Adipocyte (in vitro differentiated cells): ENCODE data around the gene MUL1.

ENCODE experiments used
- DNase-seq: peaks from one replicate; pipeline ENCODE4 v3.0.0-alpha.2; 2015; ENCODE audit warnings: low read depth
- H3K27me3 ChIP-seq: replicated peaks from 2 replicates; pipeline ENCODE4 v1.7.0; 2013; ENCODE audit warnings: mild to moderate bottlenecking, low read length, moderate library complexity; ENCODE audit not compliant: control insufficient read depth, insufficient read depth
- H3K36me3 ChIP-seq: 2 replicates; pipeline ENCODE4 v1.7.0; 2013; ENCODE audit warnings: low read length, mild to moderate bottlenecking, moderate library complexity; ENCODE audit not compliant: control insufficient read depth, insufficient read depth, severe bottlenecking
- H3K4me1 ChIP-seq: 2 replicates; pipeline ENCODE4 v1.7.0; 2013; ENCODE audit warnings: mild to moderate bottlenecking, low read length, moderate library complexity; ENCODE audit not compliant: control insufficient read depth, insufficient read depth
- H3K4me3 ChIP-seq: 2 replicates; pipeline ENCODE4 v1.7.0; 2013; ENCODE audit warnings: mild to moderate bottlenecking, low read length, moderate library complexity
- H3K9ac ChIP-seq: 2 replicates; pipeline ENCODE4 v1.7.0; 2013; ENCODE audit warnings: mild to moderate bottlenecking, low read length, moderate library complexity
- H3K9me3 ChIP-seq: 2 replicates; pipeline ENCODE4 v1.7.0; 2013; ENCODE audit warnings: mild to moderate bottlenecking, low read length, moderate library complexity; ENCODE audit not compliant: control insufficient read depth

The MUL1 gene

DNA sequence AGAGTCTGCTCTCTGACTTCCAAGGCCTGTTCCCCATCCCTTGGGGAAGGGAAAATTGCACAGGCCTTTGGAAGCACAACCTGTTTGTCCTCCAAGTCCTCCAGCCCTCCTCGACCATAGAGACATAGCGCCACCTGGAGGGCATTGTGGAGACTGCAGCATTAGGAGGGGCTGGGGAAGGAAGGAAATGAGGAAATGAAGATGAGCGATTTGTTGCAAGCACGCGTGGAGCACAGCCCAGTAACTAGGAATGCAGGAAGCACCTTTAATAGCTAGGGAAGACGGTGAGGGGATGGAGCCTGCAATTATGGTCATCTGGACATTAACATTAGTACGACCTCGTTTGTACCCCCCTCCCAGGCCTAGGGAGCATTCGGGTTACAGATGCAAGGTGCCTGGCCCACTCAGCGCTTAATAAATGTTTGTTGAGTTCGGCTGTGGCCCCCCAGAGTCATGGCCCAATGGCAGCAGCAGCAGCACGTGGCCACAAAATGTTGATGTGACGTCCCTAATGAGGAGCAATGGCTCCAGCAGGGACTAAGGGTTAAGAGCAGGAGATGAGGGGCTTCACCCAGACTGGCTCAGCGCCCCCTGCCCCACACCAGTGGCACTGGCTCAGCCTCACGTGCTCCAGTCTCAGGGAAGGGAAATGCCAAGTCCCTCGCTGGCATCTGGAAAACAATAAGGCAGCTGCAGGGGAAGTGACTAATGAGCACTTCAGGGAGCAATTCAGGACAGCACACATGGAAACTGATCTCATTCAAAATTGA, 13.9 kb downstream of the MUL1 start:
- no peak overlapping the region for H3K4me3 ChIP-seq
- H3K9ac ChIP-seq, result peak overlapping the region; percentile 6
- H3K36me3 ChIP-seq, result peaks cover 12% of the 10 kb centered on the region
- no peaks in the 10 kb centered on the region for H3K27me3 ChIP-seq
- DNase-seq, result peak; percentile 92
- H3K9me3 ChIP-seq, result no peaks in the 10 kb centered on the region
- H3K4me1 ChIP-seq, result peaks cover 20% of the 10 kb centered on the region

- no peak overlapping the region for H3K4me3 ChIP-seq
- H3K9me3 ChIP-seq, result no peaks in the 10 kb centered on the region
- H3K9ac ChIP-seq, result no peak overlapping the region
- H3K4me1 ChIP-seq, result peaks cover 20% of the 10 kb centered on the region
- peaks cover 6% of the 10 kb centered on the region for H3K36me3 ChIP-seq
- H3K27me3 ChIP-seq, result no peaks in the 10 kb centered on the region
- no peak for DNase-seq
These were observed 14.6 kb downstream of the MUL1 start for GRCh38 chr1:20493309-20493708.

DNA sequence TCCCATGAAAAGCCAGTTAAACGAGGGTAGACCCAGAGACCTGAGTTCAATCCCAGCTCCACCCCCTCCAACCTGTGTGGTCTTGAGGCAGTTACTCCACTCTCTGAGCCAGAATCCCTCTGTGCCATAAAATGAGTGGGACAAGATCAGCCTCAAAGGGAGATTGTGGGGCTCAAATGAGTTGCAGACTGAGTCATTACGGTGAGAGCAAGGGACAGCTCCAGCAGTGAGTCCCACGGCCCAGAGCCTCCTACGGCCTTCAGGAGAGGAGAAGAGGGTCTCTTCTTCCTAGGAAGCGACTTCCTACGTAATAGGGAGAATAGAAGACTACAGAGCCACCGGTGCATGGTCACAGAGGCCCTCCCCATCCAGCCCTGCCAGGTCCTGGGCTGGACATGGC, 15.2 kb downstream of the MUL1 start:
- Histone ChIP-seq H3K27me3 (no peaks in the 10 kb centered on the region), H3K9ac (no peak overlapping the region), H3K4me3 (no peak overlapping the region), H3K36me3 (peaks cover 6% of the 10 kb centered on the region), H3K4me1 (peaks cover 20% of the 10 kb centered on the region), H3K9me3 (no peaks in the 10 kb centered on the region)
- no peak for DNase-seq

DNA sequence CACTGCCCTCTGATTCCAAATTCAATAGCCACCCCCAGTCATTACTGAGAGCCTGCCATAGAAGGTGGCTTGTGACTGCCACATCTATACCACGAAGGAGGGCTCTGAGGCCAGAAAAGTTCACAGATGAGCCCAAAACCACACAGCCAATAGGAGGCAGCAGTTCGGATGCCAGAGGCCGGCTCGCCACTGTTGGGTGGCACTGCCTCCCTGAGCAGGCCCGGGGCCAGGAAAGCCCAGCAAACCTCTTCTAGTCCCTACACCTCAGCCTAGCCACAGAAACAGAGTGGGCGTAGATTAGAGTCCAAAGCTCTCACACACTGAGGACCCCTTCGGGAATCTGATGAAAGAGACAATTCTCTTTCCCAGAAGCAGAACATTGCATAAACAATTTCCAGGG, 16.1 kb downstream of the MUL1 start:
- Histone ChIP-seq H3K36me3 (no peaks in the 10 kb centered on the region), H3K4me3 (no peak overlapping the region), H3K9me3 (no peaks in the 10 kb centered on the region), H3K4me1 (peaks cover 20% of the 10 kb centered on the region), H3K27me3 (no peaks in the 10 kb centered on the region), H3K9ac (no peak overlapping the region)
- no peak for DNase-seq

DNA sequence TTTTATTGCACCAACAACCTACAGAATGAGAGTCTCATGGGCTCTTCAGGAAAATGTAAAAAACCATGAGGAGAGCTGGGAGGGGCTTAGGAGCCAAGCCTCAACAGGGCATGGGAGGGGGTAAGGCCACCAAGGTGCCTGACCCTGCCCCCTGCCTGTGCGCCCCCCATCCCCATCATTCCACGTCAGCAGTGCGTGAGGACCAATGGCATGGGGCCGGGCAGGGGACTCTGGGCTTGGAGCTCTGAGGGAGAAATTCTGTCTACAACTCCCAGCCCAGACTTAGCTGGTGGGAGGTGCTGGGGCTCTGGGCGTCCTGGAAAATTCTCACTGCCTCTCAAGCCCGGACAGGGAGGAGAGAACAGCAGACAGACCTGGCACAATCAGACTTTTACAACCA, 16.8 kb downstream of the MUL1 start:
- Histone ChIP-seq H3K36me3 (no peaks in the 10 kb centered on the region), H3K9me3 (no peaks in the 10 kb centered on the region), H3K4me1 (peaks cover 20% of the 10 kb centered on the region), H3K4me3 (no peak overlapping the region), H3K27me3 (no peaks in the 10 kb centered on the region), H3K9ac (no peak overlapping the region)
- no peak for DNase-seq

DNA sequence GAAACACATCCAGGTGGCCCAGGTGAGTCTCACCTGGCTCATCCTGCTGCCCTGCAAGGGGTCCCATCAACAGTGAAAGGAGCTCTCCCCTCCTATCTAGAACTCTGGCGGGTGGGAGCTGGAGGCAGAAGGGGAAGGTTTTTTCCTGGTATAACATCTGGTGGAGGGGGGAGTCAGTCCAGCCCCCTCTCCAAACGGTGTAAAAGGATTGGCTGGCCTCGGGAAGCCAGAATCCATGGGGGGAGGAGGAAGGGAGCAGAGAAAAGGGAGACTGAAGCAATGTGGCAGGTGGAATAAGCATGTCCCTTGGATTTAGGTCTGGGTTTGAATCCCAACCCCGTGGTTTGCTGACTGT, 20.7 kb downstream of the MUL1 start:
- no peak overlapping the region for H3K9ac ChIP-seq
- H3K4me1 ChIP-seq, result peaks cover 5% of the 10 kb centered on the region
- no peaks in the 10 kb centered on the region for H3K9me3 ChIP-seq
- H3K36me3 ChIP-seq, result no peaks in the 10 kb centered on the region
- no peaks in the 10 kb centered on the region for H3K27me3 ChIP-seq
- H3K4me3 ChIP-seq, result no peak overlapping the region
- DNase-seq, result no peak

DNA sequence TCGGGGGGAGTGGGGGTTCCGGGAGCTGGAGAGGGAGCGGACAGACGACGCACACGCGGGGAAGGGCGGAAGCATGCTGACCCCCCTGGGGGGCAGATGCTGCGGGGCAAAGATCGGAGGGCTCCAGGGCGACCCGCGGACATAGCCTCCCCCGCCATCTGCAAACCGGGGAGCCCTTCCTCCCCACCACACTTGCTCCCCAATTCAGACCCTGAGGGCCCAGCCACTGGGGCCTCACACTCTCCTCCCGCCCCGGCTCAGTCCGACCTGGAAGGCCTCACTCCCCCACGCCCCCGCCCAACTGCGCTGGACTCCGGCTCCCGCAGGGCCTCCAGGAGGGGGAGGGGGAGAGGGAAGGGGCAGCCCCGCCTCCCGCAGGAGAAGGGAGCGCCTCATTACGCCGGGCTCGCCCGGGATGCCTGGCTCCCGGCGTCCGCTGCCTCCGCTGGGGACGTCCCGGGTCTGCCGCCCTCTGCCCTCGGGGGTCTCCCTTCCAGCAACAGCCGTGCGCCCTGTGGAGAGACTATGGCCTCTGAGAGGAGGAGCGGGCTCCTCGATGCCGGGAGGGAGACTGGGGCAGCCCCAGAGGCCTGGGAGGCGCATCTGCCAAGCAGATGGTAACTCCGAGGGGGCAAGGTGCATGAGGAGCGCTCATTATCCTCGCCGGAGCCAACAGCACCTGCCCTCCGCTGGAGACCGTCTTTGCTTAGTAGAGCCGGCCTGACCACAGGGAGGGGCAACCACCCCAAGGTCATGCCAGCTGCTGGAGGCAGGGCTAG, 21.3 kb downstream of the MUL1 start:
- Histone ChIP-seq H3K4me1 (peaks cover 8% of the 10 kb centered on the region), H3K27me3 (no peaks in the 10 kb centered on the region), H3K9me3 (no peaks in the 10 kb centered on the region), H3K4me3 (peak overlapping the region; percentile 83), H3K36me3 (no peaks in the 10 kb centered on the region), H3K9ac (peak overlapping the region; percentile 75)
- DNase-seq, result peak; percentile 86

DNA sequence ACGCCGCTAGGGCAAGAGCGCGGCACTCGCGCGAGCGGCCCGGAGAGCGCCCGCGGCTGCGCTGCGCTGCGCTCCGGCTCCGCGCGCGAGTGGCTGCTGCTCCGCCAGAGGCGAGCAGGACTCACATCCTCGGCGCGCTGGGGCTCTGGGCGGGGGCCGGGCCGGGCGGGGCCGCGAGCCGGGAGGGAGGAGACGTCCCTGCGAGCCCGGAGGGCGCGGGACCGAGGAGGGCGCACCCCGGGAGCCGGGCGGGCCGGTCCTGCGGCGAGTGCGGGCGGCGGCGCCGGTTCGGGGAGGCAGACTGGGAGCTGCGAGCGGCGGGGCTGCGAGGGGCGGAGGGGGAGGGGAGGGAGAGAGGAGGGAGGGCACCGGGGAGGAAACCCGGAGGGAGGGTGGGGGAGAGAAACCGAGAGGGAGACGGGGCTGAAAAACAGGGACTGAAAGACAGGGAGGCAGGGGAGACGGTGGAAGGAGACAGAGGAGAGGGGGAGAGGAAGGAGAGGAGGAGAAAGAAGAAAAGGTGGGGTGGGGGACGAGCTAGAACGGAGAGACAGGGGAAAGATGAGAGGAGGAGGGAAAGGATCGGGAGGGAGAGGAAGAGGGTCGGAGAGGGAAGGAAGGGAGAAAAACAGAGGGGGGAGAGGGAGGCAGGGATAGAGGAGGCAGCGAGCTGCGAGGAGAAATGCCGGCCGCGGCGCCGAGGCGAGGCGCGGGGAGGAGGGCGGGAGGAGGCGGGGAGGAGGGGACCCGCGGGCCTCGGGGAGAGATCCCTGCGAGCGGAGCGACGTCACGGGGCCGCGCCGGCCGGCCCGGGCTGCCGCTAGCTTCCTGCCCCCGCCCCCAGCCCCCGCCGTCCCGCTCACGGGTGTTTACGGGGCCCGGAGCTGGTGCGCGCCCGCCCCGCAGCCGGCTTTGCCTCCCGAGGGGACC, 22.2 kb downstream of the MUL1 start, which contains the start of gene CAMK2N1:
TSS of gene CAMK2N1 (minus strand) at position 684 of the 930 bp plus-strand sequence. CDS start 831 bp downstream, outside the sequence.
- H3K4me3 ChIP-seq, result peak within 1 kb of the TSS; percentile 88
- no peaks in the 10 kb centered on the region for H3K9me3 ChIP-seq
- H3K4me1 ChIP-seq, result peaks cover 12% of the 10 kb centered on the region
- peak within 1 kb of the TSS; percentile 85 for H3K9ac ChIP-seq
- peak; percentile 91 for DNase-seq
- no peaks in the 10 kb centered on the region for H3K27me3 ChIP-seq
- H3K36me3 ChIP-seq, result no peaks in the 10 kb centered on the region

GRCh38 chr1:20484519-20485462, 23.2 kb downstream of the MUL1 start:
- no peaks in the 10 kb centered on the region for H3K9me3 ChIP-seq
- peaks cover 12% of the 10 kb centered on the region for H3K4me1 ChIP-seq
- peak; percentile 56 for DNase-seq
- peak overlapping the region; percentile 85 for H3K9ac ChIP-seq
- no peaks in the 10 kb centered on the region for H3K27me3 ChIP-seq
- peak overlapping the region; percentile 88 for H3K4me3 ChIP-seq
- no peaks in the 10 kb centered on the region for H3K36me3 ChIP-seq

DNA sequence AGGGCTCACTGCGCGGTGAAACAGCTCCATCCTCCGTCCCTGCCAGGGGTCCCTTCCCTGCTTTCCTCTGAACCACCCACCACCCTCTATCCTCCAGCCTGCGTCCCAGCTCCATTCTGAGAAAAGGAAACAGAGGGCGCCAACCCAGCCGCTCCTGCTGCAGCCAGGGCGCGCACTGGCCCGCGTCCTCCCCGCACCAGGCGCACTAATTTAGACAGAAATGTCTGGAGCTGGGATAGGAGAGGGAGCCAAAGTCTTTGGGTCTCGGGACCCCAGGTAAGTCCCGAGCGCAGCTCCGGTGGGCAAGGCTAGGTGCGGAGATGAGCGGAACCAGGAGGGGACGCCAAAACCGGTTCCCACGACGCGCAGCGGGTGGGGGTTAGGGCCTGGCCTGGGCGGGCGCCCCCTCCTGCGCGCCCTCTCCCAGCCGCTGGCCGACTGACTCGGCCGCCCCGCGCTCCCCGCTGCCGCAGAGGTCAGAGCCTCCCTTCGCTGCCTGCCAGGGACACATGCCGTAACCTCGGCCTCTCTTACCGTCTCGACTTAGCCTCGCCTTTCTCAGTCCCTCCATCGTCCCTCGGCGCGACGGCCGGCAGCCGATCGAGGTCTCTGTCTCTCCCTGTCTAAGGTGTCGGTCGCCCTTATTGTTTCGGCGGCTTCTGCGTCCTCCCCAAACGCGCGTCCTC, 24.0 kb downstream of the MUL1 start:
- Histone ChIP-seq H3K9me3 (no peaks in the 10 kb centered on the region), H3K4me3 (peak overlapping the region; percentile 88), H3K27me3 (no peaks in the 10 kb centered on the region), H3K9ac (peak overlapping the region; percentile 85), H3K4me1 (peaks cover 12% of the 10 kb centered on the region), H3K36me3 (no peaks in the 10 kb centered on the region)
- peak; percentile 56 for DNase-seq
